Daoy (cell line): ENCODE results near the gene OR14J1. TPM values are rescaled to one million over a fixed set of nuclear protein-coding genes. Genes with fewer than 3 reads are reported as not detected.
"Not testable (repeated sequence)": the region's sequence is repeated elsewhere in the genome, so short reads cannot be mapped to it uniquely, and the experiment has no call there.

ENCODE experiments used
- DNase-seq: peaks from one replicate; pipeline ENCODE4 v3.0.0-alpha.2; 2015; ENCODE audit warnings: low read depth
- total RNA-seq: library from RNA; depleted of rRNA; stranded (reverse); fragments of >200 nt; shearing (Covaris generic); gene quantifications from 2 replicates; pipeline ENCODE4 v1.2.3, GENCODE V29; 2014; rRNA removed

OR14J1 gene, protein sequence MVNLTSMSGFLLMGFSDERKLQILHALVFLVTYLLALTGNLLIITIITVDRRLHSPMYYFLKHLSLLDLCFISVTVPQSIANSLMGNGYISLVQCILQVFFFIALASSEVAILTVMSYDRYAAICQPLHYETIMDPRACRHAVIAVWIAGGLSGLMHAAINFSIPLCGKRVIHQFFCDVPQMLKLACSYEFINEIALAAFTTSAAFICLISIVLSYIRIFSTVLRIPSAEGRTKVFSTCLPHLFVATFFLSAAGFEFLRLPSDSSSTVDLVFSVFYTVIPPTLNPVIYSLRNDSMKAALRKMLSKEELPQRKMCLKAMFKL
- total RNA-seq: not detected in 2 replicates

DNA sequence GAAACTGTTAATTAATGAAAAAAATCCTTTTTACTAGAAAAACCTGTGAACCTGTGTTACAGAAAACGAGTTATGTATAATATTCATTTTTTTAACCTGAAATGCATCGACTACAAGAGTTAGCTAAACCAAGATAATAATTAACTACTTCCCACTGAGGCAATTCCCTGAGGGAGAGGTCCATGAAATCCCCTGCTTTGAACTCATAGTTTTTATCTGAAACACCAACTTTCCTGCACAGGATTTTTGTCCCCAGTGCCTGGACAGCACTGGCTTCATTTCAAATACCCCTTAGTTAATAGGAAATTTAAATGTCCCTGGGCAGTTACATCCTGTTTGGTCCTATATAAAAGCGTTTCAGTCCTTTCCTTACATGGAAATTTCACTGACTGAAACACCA lies at the start of gene OR14J1:
TSS of gene OR14J1 (plus strand) at position 386 of the 400 bp plus-strand sequence. CDS start 4,989 bp downstream, outside the sequence.
- DNase-seq: no peak

DNA sequence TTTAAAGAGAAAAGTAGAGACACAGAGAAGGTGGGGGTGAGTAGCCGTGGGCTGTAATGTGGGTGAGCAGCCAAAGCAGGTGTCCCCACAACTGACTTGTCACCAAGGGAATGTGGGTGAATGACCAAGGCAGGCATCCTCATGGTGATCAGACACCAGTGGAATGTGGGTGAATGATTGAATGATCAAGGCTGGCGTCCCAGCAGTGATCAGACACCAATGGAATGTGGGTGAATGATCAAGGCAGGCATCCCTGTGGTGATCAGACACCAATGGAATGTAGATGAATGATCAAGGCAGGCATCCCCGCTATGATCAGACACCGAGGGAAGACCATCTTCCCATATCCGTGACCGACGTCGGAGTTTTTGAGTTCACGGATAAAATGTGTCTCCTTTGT lies 49.8 kb upstream of the OR14J1 start:
- DNase-seq: no peak

DNA sequence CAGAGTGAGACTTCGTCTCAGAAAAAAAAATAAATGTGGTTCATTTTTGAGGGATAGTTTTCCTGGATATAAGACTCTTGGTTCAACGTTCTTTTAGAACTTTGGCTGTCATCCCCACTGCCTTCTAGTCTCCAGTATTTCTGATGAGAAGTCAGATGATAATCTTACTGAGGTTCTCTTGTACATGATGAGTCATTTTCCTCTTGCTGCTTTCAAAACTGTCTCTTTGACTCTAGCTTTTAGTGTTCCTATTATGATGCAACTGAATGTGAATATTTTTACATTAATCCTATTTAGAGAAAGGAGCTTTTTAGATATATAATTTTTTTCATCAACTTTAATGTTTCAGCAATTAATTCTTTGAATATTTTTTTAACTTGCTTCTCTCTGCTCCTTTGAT lies 46.0 kb upstream of the OR14J1 start:
- no peak for DNase-seq

DNA sequence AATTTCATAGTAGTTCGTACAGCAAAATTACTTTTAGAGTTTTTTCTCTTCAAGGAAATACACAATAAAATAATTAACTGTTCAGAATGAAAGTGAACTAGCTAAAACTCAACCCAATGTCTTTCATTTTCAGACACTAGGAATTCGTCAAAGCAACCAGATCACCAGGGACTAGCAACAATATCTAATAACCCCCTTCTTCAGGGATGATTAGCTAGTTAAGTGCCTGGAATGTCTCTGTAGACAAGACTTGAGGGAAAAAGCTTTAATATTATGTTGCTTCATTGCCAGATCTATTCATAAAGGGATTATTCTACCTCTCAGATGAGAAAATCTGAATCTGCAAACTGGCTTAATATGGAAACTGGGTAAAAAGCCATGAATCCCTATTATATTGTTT lies 41.8 kb upstream of the OR14J1 start:
- DNase-seq: no peak

DNA sequence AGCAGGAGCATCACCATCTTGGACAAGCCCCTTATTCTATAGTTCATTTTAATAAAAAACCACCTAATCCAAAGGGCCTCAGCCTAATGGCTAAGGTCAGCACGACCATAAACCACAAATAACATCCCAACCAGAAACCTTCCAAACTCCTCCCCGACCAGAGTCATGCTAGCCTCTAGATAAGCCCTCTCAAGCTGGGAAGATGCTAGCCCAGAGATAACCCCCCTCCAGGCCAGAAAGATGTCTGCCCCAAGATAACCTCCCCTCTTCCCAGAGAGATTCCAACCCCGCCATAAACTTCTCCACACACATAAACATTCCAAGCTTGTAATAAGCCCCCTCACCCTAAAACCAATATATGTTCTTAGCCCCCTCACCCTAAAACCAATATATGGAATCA lies 38.5 kb upstream of the OR14J1 start:
- DNase-seq: no peak

DNA sequence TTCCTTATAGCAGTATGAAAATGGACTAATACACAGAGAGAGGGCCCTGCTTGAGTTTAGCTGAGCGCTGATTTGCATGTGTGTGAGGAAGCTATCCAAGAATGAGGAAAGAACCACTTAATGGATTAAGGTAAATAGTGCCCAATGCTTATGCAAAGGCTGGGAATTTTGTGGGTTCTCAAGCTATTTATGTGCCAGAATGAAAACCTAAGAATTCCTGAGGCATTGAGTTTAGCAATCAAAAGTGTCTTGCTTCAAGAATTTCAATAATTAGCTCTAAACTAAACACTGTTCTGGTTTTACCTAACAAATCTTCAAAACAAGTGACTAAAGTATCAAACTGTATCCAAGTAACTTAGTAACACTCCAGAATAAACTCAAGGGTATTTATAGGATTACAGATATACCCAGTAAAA lies 7.0 kb upstream of the OR14J1 start:
- DNase-seq: peak; percentile 36

DNA sequence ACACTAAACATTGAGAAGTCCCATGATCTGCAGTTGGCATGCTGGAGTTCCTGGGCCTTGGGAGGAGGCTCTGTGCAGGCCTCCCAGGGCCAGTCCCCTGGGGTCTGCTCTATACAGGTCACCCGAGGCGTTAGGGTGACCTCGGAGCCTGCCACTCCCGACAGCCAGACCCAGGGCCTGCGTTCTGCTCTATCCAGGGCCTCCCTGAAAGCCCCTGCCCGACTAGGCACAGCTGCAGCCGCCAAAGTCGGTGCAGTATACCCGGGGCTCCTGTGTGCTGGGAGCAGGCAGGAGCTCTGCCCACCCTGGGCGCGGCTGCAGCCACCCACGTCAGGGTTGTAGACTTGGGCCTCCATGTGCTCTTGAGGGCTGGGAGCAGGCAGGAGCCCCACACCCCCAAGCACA lies 6.3 kb upstream of the OR14J1 start:
- DNase-seq: no peak

DNA sequence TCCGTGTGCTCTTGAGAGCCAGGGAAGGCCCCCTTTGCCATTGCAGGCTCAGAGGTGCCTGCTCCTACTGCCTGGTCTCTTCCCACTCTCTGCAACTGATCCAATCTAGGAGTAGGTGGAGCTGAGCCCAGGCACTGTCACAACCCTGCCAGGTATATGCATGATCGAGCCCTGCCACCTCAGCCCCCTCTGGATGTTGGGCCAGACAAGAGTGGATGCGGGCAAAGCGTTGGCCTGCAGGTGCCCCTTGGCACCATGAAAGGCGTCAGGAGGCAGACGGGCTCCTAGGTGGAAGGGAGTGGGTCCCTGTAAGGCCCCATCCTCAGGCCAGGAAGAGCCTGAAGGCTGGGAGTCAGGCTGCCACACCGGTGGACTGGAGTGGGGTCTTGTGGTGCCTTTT lies 5.9 kb upstream of the OR14J1 start:
- DNase-seq: no peak

DNA sequence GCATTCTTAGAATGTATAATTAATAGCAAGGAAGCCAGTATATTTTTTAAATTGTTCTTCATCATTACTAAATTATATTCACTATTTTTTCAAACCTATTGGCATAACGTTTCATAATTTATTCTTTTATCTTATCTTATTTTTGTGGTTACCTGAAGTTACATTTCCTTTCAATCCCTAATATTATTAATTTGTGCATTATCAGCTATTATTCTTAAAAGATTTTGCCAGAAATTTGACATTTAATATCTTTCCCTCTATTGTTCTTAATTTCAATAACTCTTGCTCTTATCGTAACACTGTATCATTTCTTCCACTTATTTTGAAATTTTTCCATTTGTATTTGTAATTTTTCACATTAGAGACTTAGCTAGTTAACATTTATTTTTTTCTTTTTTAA lies 18.4 kb downstream of the OR14J1 start:
- no peak for DNase-seq

DNA sequence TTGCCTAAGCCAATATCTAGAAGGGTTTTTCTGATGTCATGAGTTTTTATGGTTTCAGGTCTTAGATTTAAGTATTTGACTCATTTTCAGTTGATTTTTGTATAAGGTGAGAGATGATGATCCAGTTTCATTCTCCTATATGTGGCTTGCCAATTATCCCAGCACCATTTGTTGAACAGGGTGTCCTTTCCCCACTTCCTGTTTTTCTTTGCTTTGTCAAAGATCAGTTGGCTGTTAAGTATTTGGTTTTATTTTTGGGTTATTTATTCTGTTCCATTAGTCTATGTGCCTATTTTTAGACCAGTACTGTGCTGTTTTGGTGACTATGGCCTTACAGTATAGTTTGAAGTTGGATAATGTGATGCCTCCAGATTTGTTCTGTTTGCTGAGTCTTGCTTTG lies 21.8 kb downstream of the OR14J1 start:
- DNase-seq: not testable (repeated sequence)

DNA sequence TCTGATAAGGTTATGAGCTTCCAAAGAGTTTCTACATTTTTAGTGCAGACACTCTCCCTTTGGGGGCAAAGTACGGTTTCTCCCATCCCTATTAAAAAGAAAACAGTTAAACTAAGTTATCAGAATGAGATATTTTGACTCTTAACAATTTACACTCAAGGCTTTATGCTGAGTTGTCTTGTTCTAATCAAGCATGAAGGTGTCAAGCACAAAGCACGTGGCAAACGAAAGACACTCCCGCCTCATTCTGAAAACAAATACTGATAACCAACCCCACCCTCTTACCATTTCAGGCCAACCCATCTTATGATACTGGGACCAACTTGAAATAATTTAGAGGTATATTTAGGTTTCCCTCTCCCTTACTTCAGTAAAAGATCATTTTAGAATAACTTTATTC lies 24.3 kb downstream of the OR14J1 start:
- DNase-seq: no peak

DNA sequence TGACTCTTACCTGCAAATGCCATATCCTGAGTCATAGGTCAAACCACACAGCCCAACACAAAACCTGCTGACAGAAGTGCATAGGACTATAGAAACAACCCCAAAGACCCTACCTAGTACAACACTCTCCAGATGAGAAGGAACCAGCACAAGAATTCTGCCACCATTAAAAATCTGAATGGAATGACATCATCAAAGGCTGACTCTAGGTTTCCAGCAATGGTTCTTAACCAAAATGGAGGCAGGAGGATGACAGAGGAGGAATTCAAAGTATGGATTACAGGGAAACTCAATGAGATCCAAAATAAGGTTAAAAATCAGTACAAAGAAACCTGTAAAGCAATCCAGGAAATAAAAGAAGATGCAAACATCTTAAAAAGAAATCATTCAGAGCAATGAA lies 31.2 kb downstream of the OR14J1 start:
- no peak for DNase-seq

DNA sequence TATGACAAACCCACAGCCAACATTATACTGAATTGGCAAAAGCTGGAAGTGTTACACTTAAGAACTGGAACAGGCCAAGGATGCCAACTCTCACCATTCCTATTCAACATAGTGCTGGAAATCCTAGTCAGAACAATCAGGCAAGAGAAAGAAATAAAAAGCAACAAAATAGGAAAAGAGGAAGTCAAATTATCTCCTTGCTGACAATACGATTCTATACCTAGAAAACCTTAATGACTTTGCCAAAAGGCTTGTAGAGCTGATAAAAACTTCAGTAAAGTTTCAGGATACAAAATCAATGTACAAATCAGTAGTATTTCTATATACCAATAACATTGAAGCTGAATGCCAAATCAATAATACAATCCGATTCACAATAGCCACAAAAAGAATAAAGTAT lies 34.8 kb downstream of the OR14J1 start:
- DNase-seq: no peak

DNA sequence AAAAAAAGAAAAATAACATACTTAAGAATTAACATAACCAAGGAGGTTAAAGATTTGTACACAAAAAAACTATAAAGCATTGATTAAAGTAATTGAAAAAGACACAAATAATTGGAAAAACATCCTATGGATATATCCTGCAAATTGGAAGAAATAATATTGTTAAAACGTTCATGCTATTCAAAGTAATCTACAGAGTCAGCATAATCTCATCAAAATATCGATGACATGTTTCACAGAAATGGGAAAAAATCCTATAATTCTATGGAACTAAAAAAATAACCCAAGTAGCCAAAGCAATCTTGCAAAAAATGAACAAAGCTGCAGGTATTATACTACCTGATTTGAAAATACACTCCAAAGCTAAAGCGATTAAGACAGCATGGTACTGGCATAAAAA lies 43.9 kb downstream of the OR14J1 start:
- no peak for DNase-seq

DNA sequence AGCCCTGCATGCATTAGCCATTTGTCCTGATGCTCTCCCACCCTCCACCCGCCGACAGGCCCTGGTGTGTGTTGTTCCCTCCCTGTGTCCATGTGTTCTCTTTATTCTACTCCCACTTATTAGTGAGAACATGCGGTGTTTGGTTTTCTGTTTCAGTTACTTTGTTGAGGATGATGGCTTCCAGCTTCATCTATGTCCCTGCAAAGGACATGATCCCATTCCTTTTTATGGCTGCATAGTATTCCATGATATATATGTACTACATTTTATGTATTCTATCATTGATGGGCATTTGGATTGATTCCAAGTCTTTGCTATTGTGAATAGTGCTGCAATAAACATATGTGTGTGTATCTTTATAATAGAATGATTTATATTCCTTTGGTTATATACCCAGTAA lies 47.8 kb downstream of the OR14J1 start:
- DNase-seq: not testable (repeated sequence)

DNA sequence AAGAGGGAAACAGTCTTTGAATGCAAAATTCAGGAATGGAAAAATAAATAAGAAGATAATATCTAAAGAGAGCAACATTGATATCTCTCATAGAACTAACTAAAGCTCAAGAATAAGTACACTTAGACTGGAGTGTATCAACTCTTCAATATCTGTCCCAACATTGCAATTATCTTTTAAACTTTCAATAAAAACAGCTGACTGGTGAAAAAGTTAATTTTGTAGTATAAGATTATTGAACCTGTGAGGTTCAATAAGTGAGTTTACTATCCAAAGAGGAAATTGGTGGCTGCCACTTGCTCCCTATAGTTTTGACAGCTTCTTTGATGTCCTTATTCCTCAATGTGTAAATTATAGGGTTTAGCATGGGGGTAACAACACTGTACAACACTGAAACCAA lies 53.5 kb downstream of the OR14J1 start:
- no peak for DNase-seq

DNA sequence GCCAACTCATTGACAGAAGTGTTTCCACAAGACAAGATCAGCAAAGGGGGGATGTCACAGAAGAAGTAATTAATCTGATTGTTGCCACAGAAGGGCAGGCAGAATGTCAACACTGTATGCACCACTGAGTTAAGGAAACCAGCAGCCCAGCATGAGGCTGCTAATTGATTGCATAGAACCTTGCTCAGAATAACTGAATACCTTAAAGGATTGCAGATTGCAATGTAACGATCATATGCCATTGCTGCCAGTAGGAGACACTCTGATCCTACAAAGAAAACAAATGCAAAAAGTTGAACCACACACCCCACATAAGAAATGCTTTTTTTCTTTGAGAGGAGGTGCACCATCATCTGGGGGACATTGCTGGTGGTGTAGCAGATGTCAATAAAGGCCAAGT lies 54.1 kb downstream of the OR14J1 start:
- DNase-seq: no peak

Other genes with a start within 250 kb of the OR14J1 start
- gene OR2B3, start 214.4 kb upstream of the OR14J1 start, total RNA-seq: not detected in 2 replicates
- not detected in 2 replicates for gene OR2J1, start 202.2 kb upstream of the OR14J1 start, total RNA-seq
- gene OR2J3, start 193.6 kb upstream of the OR14J1 start, total RNA-seq: not detected in 2 replicates
- not detected in 2 replicates for gene OR2J2, start 130.8 kb upstream of the OR14J1 start, total RNA-seq
- not detected in 2 replicates for gene OR5V1, start 67.2 kb downstream of the OR14J1 start, total RNA-seq
- gene OR12D3, start 73.6 kb downstream of the OR14J1 start, total RNA-seq: not detected in 2 replicates
- not detected in 2 replicates for gene OR12D2, start 93.9 kb downstream of the OR14J1 start, total RNA-seq
- gene OR12D1, start 113.2 kb downstream of the OR14J1 start, total RNA-seq: not detected in 2 replicates
- gene OR10C1, start 137.6 kb downstream of the OR14J1 start, total RNA-seq: not detected in 2 replicates
- not detected in 2 replicates for gene OR11A1, start 155.4 kb downstream of the OR14J1 start, total RNA-seq
- gene OR2H1, start 155.5 kb downstream of the OR14J1 start, total RNA-seq: not detected in 2 replicates
- gene MAS1L, start 186.3 kb downstream of the OR14J1 start, total RNA-seq: not detected in 2 replicates